Natural killer cell (primary cell): ENCODE measurements around the gene COX14. TPM values are rescaled to one million over a fixed set of nuclear protein-coding genes. Genes with fewer than 3 reads are reported as not detected.

Experiments used
- ATAC-seq, 3 donors: fragments of 150-1000 bp in 2 of 3; fragments of 200-7000 bp in 1 of 3; cut with Tn5 transposase; 1 replicate in 1 of 3; 2 replicates in 2 of 3; pipeline ENCODE4 v1.10.0; 2021; ENCODE audit warnings: mild to moderate bottlenecking in 2 of 3, moderate library complexity in 2 of 3
- DNase-seq, 2 donors: peaks; one replicate each; pipeline versions ENCODE4 v3.0.0 to v3.0.0-alpha.2; 2013 to 2021; ENCODE audit warnings: mixed read lengths in 1 of 2
- H3K27ac ChIP-seq: one replicate; pipeline ENCODE4 v1.5.1; 2013; ENCODE audit warnings: mild to moderate bottlenecking, low read length
- H3K27me3 ChIP-seq: one replicate; pipeline ENCODE4 v1.6.1; 2013; ENCODE audit warnings: low read length; ENCODE audit not compliant: control insufficient read depth, insufficient read depth
- H3K36me3 ChIP-seq: one replicate; pipeline ENCODE4 v1.6.1; 2013; ENCODE audit warnings: low read length; ENCODE audit not compliant: control insufficient read depth, insufficient read depth
- H3K4me1 ChIP-seq: one replicate; pipeline ENCODE4 v1.6.1; 2013; ENCODE audit warnings: low read length; ENCODE audit not compliant: control insufficient read depth, insufficient read depth
- H3K4me3 ChIP-seq: one replicate; pipeline ENCODE4 v1.5.1; 2013; ENCODE audit warnings: low read length
- H3K9me3 ChIP-seq: one replicate; pipeline ENCODE4 v1.6.1; 2013; ENCODE audit warnings: low read length; ENCODE audit not compliant: control insufficient read depth, insufficient read depth
- H3K27ac Mint-ChIP-seq, 2 donors: one replicate each; pipeline ENCODE4 v1.8.0; 2022; ENCODE audit warnings: mild to moderate bottlenecking in 2 of 2, mixed read lengths in 2 of 2, moderate library complexity in 1 of 2
- H3K27me3 Mint-ChIP-seq, 2 donors: one replicate each; pipeline ENCODE4 v1.8.0; 2022; ENCODE audit warnings: low read depth in 2 of 2, mixed read lengths in 2 of 2
- H3K36me3 Mint-ChIP-seq: one replicate; pipeline ENCODE4 v1.8.0; 2022; ENCODE audit warnings: mixed read lengths
- H3K4me1 Mint-ChIP-seq, 2 donors: one replicate each; pipeline ENCODE4 v1.8.0; 2022; ENCODE audit warnings: mixed read lengths in 2 of 2
- H3K4me3 Mint-ChIP-seq: one replicate; pipeline ENCODE4 v1.8.0; 2022; ENCODE audit warnings: mild to moderate bottlenecking, moderate library complexity, mixed read lengths
- H3K9me3 Mint-ChIP-seq, 2 donors: one replicate each; pipeline ENCODE4 v1.8.0; 2022; ENCODE audit warnings: mixed read lengths in 2 of 2
- WGBS: methylation state at CpG from one replicate; pipeline ENCODE4 v1.1.7; 2013; ENCODE audit warnings: missing lambda C conversion rate; ENCODE audit not compliant: insufficient coverage; 5-methylcytosine and 5-hydroxymethylcytosine counted together
- intact Hi-C: fragments of 100-400 bp; cut with micrococcal nuclease; formaldehyde crosslinking; loops from one replicate; pipeline ENCODE4 v1.14.2; 2022
- total RNA-seq, 4 donors: library from RNA; stranded (reverse); fragments of 120-200 nt in 1 of 4; gene quantifications; one replicate each; pipeline versions ENCODE4 v1.2.3 to v1.2.4, GENCODE V29; 2013 to 2022
- TF ChIP-seq, protein P1 (sequence below): fragments of 200-600 bp; IDR thresholded peaks from one replicate; pipeline ENCODE4 v1.8.0; 2022; ENCODE audit warnings: antibody characterized with exemption

COX14 gene
- total RNA-seq, 3 donors from 2014 or later (not counting 1 experiment from before 2014, with no cell fraction given): 32.8 to 42.6 (median 36.7) TPM

DNA sequence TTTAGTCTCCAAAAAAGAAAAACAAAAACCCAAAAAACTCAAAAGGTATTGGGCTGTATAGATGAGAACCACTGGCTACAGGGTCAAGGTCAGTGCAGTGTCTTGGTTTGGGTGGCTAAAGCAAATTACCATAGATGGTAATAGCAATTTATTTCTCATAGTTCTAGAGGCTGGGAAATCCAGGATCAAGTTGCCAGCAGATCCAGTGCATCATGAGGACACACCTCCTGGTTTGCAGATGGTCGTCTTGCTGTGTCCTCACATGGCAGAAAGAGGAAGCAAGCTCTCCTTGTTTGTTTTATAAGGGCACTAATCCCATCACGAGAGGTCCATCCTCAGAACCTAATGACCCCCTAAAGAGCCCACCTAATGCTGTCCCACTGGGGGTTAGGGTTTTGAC is 11.2 kb downstream of the COX14 start:
- Histone ChIP-seq H3K9me3 (no peaks in the 10 kb centered on the region), H3K4me1 (no peaks in the 10 kb centered on the region), H3K27me3 (no peaks in the 10 kb centered on the region), H3K36me3 (peaks cover 50% of the 10 kb centered on the region), H3K4me3 (no peak overlapping the region), H3K27ac (no peak overlapping the region)
- no peak overlapping the region for H3K27ac Mint-ChIP-seq
- TF ChIP-seq, protein P1, sequence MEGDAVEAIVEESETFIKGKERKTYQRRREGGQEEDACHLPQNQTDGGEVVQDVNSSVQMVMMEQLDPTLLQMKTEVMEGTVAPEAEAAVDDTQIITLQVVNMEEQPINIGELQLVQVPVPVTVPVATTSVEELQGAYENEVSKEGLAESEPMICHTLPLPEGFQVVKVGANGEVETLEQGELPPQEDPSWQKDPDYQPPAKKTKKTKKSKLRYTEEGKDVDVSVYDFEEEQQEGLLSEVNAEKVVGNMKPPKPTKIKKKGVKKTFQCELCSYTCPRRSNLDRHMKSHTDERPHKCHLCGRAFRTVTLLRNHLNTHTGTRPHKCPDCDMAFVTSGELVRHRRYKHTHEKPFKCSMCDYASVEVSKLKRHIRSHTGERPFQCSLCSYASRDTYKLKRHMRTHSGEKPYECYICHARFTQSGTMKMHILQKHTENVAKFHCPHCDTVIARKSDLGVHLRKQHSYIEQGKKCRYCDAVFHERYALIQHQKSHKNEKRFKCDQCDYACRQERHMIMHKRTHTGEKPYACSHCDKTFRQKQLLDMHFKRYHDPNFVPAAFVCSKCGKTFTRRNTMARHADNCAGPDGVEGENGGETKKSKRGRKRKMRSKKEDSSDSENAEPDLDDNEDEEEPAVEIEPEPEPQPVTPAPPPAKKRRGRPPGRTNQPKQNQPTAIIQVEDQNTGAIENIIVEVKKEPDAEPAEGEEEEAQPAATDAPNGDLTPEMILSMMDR: no peak
- peaks cover 24 to 31% of the 10 kb centered on the region in 2 donors for H3K4me1 Mint-ChIP-seq
- no peak for ATAC-seq
- intact Hi-C loops: no loop called here
- no peaks in the 10 kb centered on the region for H3K9me3 Mint-ChIP-seq
- no peaks in the 10 kb centered on the region for H3K27me3 Mint-ChIP-seq
- H3K4me3 Mint-ChIP-seq: no peak overlapping the region
- no peak for DNase-seq
- no peaks in the 10 kb centered on the region for H3K36me3 Mint-ChIP-seq
- 81% methylated on average over 2 of the region's 2 CpGs for WGBS

DNA sequence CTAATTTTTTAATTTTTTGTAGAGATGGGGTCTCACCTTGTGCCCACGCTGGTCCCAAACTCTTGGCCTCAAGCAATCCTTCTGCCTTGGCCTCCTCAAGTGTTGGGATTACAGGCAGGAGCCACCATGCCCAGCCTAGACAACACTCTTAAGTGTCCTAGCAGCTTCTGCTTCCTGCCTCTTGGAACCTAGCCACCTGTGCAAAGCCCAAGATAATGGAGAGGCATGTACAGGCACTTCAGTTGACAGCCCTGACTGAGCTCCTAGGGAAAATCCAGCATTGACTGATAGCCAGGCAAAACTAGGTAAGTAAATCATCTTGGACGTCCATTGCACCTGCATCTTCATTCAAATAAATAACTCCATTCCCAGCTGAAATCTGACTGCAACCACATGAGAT is 15.5 kb downstream of the COX14 start:
- Mint-ChIP-seq H3K9me3 (no peaks in the 10 kb centered on the region), H3K4me1 (peaks cover 12 to 22% of the 10 kb centered on the region in 2 donors), H3K36me3 (peaks cover 2% of the 10 kb centered on the region), H3K27me3 (no peaks in the 10 kb centered on the region), H3K27ac (no peak overlapping the region), H3K4me3 (no peak overlapping the region)
- no peak overlapping the region for H3K4me3 ChIP-seq
- 92% methylated on average over 2 of the region's 2 CpGs for WGBS
- H3K27ac ChIP-seq: no peak overlapping the region
- H3K9me3 ChIP-seq: no peaks in the 10 kb centered on the region
- TF ChIP-seq, protein P1: no peak
- no peaks in the 10 kb centered on the region for H3K4me1 ChIP-seq
- H3K36me3 ChIP-seq: peaks cover 53% of the 10 kb centered on the region
- ATAC-seq: no peak
- DNase-seq: no peak
- intact Hi-C loops: no loop called here
- H3K27me3 ChIP-seq: no peaks in the 10 kb centered on the region

DNA sequence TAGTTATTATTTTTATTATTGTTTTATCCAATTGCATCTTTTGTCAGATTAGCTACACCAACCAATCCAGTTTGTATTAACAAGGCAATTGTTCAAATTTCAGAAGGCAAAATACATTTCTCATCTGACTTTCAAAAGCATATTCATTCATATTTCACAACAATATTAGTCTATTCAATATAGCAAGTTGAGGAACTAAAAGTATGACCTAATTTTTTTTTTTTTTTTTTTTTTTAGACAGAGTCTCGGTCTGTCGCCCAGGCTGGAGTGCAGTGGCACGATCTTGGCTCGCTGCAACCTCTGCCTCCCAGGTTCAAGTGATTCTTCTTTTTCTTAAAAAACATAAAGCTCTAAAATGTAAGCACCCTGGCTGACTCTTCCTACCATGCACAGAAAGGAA is 17.3 kb downstream of the COX14 start:
- Mint-ChIP-seq H3K4me1 (peaks cover 15 to 23% of the 10 kb centered on the region in 2 donors), H3K36me3 (peaks cover 5% of the 10 kb centered on the region), H3K9me3 (no peaks in the 10 kb centered on the region), H3K4me3 (no peak overlapping the region), H3K27ac (no peak overlapping the region), H3K27me3 (no peaks in the 10 kb centered on the region)
- Histone ChIP-seq H3K9me3 (no peaks in the 10 kb centered on the region), H3K27ac (no peak overlapping the region), H3K4me1 (no peaks in the 10 kb centered on the region), H3K27me3 (no peaks in the 10 kb centered on the region), H3K36me3 (peaks cover 57% of the 10 kb centered on the region), H3K4me3 (no peak overlapping the region)
- DNase-seq: no peak
- TF ChIP-seq, protein P1: no peak
- WGBS: 89% methylated on average over 4 of the region's 4 CpGs
- ATAC-seq: no peak
- intact Hi-C loops: no loop called here

DNA sequence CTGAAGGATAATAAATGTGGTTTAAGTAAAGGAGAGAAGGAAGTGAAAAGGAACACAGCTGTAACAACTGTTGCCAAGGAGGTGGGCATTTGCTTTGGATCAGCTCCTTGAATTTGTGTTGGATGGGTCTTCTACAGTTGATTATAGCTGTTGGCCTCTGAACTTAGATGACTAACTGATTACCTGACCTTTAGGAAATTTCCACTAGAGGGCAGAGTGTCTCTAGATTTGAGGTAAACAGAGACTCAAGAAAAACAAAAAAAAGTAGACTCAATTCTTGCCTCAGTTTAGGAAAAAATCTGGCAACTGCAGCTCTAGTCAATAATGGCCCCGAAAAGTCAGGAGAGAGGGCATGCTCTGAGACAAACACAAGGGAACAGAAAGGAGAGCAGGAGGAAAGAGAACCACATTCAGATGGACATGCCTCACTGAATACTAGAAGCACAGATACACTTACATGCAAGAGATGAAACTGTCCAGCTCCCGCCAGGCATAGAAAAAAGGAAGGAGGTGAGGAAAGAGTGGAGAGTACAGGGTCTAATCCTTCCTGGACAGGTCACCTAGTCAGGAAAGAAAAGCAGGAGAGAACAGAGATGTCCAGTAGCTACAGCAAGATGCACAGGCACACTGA is 20.6 kb downstream of the COX14 start:
- Mint-ChIP-seq H3K36me3 (peaks cover 5% of the 10 kb centered on the region), H3K4me1 (peaks cover 5 to 9% of the 10 kb centered on the region in 2 donors), H3K9me3 (no peaks in the 10 kb centered on the region), H3K4me3 (no peak overlapping the region), H3K27ac (peak overlapping the region; percentile 63 to 74), H3K27me3 (no peaks in the 10 kb centered on the region)
- no peaks in the 10 kb centered on the region for H3K4me1 ChIP-seq
- ATAC-seq (peak in 1 of 3 donors; percentile 70), DNase-seq (peak in 1 of 2 donors; percentile 59)
- no peak overlapping the region for H3K4me3 ChIP-seq
- no peak overlapping the region for H3K27ac ChIP-seq
- TF ChIP-seq, protein P1: peak; percentile 68
- peaks cover 70% of the 10 kb centered on the region for H3K36me3 ChIP-seq
- no peaks in the 10 kb centered on the region for H3K27me3 ChIP-seq
- intact Hi-C loops: loop anchor here (1.0 kb wide), 1 partner anchor 43 kb away; no protein-coding TSS in a partner anchor
- no peaks in the 10 kb centered on the region for H3K9me3 ChIP-seq
- 79% methylated on average over 2 of the region's 2 CpGs for WGBS
